GM21737 (cell line): ENCODE data around the gene AQP5.

Source experiments
- ATAC-seq: cut with Tn5 transposase; IDR thresholded peaks from one replicate; pipeline ENCODE4 v1.9.1; 2021; ENCODE audit warnings: mild to moderate bottlenecking, moderate library complexity; ENCODE audit not compliant: unreplicated experiment

The AQP5 gene

DNA sequence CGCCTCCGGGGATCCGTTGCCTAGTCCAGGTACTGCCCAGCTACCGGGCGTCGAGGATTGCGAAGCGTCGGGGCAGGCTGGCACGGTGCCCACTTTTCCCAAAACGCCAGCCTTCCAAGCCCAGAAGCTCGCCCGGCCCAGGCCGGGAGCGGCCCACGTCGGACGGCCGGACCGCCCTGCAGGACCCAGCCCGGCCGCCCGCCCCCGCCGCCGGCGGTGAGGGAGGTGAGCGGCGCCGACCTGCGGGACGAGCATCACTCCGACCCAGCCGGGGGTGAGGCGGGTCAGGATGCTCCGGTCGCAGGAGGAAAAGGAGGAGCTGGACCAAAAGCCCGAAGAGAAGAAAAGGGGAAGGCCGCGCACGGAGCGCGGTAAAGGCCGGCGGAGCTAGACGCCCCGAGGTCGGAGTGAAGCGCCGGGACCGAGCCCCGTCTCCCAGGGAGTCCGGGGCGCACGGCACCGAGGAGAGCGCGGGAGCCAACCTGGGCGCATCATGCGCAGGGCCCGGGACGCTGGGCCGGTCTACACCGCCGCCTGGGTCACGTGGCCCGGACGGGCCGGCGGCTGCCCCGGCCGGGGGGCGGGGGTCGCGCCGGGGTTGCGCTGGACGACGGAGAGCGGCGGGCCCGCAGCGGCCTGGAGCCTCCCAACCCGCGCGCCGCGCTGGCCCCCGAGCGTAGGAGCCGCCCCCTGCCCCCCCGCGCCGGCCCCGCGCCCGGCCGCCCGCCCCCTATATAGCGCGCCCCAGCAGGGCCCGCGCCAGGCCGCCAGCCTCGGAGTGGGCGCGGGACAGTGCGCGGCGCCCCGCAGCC lies at the start of gene AQP5:
Gene AQP5, plus strand, starts transcription at position 762 of the 812 bp plus-strand sequence. CDS start 146 bp downstream, outside the sequence.
- no peak for ATAC-seq

GRCh38 chr12:49912345-49913255 lies 49.1 kb upstream of the AQP5 start:
- ATAC-seq = no peak

DNA sequence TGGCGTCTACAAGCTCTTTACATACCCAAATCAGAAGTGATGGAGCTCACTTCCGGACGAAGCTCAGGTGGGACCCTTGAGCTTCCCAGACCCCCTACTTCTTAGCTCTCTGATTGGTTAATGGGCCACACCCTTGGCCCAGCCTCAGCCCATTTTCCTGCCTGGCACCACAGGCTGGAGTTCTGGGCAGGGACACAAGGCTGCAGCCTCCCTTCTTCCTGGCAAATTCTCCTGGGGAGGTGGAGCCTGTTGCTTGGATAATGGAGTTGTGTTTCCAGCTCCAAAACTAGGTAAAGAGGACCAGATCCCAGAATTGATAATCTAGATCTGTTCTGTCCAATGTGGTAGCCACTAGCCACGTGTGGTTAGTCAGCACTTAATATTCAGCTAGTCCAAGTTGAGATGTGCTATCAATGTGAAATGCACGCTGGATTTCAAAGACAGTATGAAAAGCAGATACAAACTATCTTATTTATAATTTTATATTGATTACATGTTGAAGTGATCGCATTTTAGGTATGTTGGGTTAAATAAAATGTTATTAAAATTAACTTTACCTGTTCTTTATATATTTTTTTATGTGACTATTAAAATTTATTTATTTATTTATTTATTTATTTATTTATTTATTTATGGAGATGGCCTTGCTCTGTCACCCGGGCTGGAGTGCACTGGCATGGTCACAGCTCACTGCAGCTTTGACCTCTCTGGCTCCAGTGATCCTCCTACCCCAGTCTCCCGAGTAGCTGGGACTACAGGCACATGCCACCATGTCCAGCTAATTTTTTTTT lies 45.3 kb upstream of the AQP5 start:
- no peak for ATAC-seq

DNA sequence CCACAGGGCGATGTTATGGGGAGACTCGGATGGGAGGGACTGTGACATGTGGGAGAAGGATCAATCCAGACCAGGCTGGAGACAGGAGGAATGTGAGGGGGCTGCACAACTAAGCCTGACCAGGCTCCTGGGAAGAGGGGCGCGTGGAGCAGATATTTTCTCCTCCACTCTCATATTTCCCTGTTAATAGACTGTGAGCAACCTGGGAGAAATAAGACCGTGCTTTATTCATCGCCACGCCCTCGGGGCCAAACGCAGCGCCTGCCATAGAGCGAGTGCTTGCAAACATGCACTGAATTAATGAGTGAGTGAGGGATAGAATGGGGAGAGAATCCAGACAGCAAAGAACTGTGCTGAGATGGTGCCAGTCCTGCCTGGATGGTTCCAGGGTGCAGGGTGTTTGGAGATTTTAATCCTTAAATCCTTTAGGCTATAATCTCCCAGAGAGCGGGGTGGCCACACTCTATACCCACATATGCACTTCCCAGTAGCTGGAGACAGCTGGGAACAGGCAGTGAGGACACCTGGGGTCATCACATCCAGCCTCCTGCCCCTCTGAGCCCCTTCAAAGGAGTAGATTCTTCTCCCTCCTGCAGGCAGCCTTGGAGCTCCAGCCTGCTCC lies 44.4 kb upstream of the AQP5 start:
- ATAC-seq = no peak

GRCh38 chr12:49917788-49918173 lies 43.9 kb upstream of the AQP5 start:
- no peak for ATAC-seq

- no peak for ATAC-seq
Measured at GRCh38 chr12:49920241-49920914, 41.3 kb upstream of the AQP5 start.

DNA sequence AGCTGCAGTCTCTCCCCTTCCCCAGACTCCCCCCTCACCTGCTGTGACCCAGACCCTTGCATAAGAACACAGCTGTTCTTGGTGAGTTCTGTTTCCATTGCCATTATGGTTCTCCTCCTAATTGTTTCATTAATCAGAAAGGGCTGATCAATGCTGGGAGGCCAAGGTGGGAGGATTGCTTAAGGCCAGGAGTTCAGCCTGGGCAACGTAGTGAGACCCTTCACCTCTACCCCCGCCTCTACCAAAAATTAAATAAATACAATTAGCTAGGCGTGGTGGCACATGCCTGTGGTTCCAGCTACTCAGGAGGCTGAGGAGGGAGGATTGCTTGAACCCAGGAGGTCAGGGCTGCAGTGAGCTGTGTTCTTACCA lies 40.8 kb upstream of the AQP5 start:
- no peak for ATAC-seq

DNA sequence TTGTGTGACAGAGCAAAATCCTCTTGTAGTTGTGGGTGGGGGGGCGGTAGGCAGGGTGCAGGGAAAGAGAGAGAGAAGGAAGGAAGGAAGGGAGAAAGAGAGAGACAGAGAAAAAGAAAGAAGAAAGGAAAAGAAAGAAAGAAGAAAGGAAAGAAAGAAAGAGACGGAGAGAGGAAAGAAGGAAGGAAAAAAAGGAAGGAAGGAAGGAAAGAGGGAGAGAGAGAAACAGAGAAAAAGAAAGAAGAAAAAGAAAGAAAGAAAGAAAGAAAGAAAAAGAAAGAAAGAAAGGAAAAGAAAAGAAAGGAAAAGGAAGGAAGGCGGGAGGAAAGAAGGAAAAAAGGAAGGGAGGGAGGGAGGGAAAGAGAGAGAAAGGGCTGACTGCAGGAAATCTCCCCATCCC lies 40.4 kb upstream of the AQP5 start:
- no peak for ATAC-seq

GRCh38 chr12:49921936-49922335 lies 39.7 kb upstream of the AQP5 start:
- ATAC-seq = no peak

- ATAC-seq = no peak
Measured at GRCh38 chr12:49922349-49923034, 39.2 kb upstream of the AQP5 start.

GRCh38 chr12:49923035-49923644 lies 38.5 kb upstream of the AQP5 start:
- no peak for ATAC-seq

DNA sequence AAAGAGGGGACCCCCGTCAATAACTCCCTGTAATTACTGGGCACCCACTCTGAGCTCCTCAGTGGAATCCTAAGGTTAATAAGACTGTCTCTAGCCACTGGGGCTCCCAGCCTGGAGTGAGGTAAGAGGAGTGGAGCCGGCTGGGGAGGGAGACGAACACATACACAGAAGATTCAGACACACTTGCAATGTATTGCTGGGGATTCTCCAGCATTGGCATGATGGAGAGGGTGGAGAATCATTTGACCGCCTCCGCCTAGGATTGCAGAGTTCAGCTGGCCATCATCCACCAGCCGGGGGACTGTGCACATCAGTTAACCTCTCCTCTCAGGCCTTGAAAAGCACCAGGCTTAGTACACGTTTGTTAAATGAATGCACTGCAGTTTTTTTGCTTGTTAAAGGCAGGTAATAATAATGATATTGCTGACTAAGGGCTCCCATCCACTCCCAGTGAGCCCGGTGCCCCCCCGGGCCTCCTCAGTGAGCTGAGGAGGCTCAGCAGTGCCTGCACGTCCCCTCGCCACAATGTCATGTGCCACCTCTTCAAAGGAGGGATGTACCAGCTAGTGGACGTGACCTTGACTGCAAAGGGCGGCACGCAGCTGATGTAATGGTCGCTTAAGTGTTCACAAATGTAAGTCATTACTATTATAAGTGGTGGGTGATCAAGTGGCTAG lies 37.7 kb upstream of the AQP5 start:
- no peak for ATAC-seq

DNA sequence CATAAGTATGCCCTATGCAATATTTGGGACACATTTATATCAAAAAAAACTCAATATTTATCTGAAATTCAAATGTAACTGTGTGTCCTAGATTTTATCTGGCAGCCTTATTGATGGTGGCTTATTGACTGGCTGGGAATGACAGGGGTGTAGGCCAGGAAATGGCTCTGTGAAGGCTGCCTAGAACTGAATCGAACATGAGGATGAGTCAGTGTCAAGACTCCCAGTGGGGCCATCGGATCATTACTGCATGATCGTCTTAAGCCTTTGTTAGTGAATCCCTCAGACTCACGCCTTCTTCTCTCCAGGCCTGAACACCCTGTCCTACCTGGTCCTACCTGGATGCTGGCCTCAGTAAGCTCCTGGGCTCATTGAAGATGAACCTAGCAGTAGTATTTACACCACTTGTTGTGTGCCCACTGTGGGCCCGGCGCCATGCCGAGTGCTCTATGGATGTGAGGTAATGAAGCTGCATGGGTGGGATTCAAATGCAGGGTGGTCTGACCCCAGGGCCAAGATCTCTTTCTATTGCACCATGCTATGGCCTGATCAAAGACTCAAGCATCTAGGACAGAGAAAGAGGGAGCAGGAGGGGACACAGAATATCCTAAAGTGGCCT lies 36.9 kb upstream of the AQP5 start:
- ATAC-seq = no peak

- no peak for ATAC-seq
Measured at GRCh38 chr12:49925433-49926204, 36.1 kb upstream of the AQP5 start.

DNA sequence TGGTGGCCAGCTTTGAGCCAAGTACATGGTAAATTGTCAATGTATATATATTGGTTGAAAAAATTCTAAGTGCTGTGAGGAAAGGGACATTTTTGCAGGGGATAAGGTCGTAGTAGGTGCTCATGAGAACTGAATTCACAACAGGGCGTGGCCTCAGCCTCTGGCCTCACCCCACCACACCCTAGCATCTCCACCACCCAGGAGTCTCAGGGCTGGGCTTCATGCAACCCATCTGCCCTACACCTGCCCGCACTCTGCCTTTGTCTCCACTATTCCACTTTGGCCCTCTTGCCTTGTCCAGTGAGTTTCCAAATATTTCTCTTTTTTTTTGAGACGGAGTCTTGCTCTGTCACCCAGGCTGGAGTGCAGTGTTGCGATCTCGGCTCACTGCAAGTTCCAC lies 33.2 kb upstream of the AQP5 start:
- no peak for ATAC-seq

- ATAC-seq = no peak
Measured at GRCh38 chr12:49929581-49929980, 32.1 kb upstream of the AQP5 start.

DNA sequence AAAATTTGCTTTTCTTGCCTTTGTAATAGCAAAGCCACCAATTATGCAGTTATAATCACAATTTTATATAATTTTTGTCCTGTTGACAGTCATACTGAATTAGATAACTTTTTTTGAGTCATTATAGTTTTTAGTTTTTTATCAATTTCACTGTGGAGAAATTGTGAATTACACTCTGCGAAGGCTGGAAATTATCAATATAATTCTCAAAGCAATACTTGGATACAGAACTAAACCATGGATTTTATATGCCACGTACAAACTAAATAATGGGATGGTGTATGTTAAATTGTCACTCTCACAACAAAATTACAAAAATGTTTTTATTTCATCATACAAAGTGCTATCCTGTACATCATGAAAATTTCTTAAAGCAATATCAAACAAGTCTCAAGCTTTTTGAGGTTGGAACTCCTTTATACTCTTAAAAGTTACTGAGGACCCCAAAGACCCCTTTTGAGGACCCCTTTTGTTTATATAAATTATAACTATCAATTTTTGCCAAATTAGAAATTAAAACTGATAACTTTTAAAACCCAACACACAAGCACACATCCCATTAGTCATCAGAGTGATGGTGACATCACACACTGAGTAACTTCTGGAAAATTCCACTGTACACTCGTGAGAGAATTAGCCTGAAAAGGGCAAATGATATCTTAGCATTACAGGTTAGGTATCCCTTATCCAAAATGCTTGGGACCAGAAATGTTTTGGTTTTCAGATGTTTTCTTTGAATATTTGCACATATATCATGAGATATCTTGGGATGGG lies 31.0 kb upstream of the AQP5 start:
- ATAC-seq = no peak
